DOHH2 (cell line): ENCODE results near the gene MROH2B.

Experiments
- EZH2phosphoT487 ChIP-seq: fragments of 200-600 bp; sonication (generic); IDR thresholded peaks from 2 replicates; pipeline ENCODE4 v1.6.1; 2017; ENCODE audit warnings: borderline replicate concordance, mild to moderate bottlenecking, antibody characterized with exemption, low read length, moderate library complexity, mixed read lengths
- TF ChIP-seq, protein P1 (sequence below): fragments of 200-600 bp; sonication (generic); IDR thresholded peaks from one replicate; pipeline ENCODE4 v1.5.1; 2014; ENCODE audit warnings: antibody characterized with exemption, mild to moderate bottlenecking, low read depth, low read length; ENCODE audit not compliant: poor library complexity, severe bottlenecking

DNA sequence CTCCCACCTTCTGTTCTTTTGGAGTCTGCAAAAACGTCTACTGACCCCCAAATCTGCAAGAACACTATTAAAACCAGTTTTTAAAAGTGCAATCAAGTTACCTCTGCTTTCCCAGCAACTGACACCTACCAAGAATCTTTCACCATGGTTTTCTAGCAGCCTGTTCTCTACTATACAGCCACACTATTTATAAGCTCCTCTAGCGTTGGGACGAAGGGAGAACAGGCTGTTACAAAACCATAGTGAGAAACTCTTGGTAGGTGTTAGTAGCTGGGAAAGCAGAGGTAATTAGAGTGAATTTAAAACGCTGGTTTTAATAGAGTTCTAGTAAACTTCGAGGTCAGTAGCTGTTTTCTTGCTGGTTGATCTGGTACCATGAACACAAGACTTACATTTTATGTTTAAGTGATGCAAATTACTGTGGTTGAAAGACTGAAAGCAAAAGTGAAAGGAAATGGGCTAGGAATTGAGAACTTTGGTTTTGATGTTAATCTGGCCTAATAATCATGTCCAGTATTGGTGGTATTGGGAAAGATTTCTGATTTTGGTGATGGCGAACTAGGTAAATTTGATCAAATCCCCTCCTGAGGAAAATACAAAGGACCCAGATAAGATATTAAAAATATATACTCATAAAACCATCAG is 5.3 kb downstream of the MROH2B start:
- TF ChIP-seq, protein P1, sequence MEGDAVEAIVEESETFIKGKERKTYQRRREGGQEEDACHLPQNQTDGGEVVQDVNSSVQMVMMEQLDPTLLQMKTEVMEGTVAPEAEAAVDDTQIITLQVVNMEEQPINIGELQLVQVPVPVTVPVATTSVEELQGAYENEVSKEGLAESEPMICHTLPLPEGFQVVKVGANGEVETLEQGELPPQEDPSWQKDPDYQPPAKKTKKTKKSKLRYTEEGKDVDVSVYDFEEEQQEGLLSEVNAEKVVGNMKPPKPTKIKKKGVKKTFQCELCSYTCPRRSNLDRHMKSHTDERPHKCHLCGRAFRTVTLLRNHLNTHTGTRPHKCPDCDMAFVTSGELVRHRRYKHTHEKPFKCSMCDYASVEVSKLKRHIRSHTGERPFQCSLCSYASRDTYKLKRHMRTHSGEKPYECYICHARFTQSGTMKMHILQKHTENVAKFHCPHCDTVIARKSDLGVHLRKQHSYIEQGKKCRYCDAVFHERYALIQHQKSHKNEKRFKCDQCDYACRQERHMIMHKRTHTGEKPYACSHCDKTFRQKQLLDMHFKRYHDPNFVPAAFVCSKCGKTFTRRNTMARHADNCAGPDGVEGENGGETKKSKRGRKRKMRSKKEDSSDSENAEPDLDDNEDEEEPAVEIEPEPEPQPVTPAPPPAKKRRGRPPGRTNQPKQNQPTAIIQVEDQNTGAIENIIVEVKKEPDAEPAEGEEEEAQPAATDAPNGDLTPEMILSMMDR, result no peak
- no peak for TF ChIP-seq EZH2phosphoT487
